IMR-90 (cell line): Measurements from ENCODE around the gene LRCOL1.

Experiments used
- RAD21 ChIP-seq: IDR thresholded peaks from 2 replicates; pipeline ENCODE4 v1.6.1; 2012; ENCODE audit warnings: low read length, improper control_type of control experiment
- RFX5 ChIP-seq: IDR thresholded peaks from 2 replicates; pipeline ENCODE4 v1.8.0; 2012; ENCODE audit warnings: low read depth, mild to moderate bottlenecking, low read length, moderate library complexity

GRCh38 chr12:132584429-132584828 is 26.0 kb downstream of the LRCOL1 start:
- TF ChIP-seq RFX5 = no peak
- no peak for TF ChIP-seq RAD21
